HG03571 (cell line): ENCODE data around the gene VARS1.
"Not testable (repeated sequence)": the region's sequence is repeated elsewhere in the genome, so short reads cannot be mapped to it uniquely, and the experiment has no call there.

Experiments
- ATAC-seq: cut with Tn5 transposase; IDR thresholded peaks from one replicate; pipeline ENCODE4 v1.9.1; 2021; ENCODE audit not compliant: unreplicated experiment

Gene VARS1

DNA sequence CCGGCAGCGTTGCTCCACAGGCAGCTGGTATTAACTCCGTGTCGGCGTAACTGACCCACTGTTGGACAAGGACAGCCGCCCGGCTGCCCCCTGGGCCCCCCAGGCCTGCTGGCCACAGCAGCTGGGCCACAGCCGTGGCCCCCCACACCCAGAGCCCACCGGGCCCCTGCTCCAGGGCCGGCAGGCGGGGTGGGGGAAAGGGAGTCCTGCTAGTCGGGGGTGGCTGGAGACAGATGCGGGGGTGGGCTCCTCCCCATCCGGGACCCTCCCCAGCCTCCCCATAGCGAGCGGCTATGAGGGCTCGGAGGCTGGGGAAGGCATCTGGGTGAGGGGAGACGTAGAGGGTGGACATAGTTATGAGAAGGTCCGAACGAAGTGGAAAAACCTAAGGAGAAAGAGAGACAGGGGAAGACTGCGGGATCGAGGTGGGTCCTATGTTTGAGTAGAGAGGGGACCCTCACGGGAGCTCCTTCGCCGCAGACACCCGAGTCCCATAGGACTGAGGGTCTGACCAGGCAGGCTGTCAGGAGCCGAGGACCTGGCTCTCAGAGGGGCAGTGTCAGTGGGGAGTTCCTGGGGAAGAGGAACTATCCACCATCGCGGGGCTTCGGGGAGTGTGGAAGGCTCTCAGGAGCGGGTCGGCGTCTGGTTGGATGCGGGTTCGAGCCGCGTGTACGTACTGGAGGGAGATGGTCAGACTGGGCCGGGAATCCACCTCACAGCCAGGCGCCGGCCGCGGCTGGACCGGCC is 511 bp downstream of the VARS1 start:
- ATAC-seq, result peak; percentile 9

DNA sequence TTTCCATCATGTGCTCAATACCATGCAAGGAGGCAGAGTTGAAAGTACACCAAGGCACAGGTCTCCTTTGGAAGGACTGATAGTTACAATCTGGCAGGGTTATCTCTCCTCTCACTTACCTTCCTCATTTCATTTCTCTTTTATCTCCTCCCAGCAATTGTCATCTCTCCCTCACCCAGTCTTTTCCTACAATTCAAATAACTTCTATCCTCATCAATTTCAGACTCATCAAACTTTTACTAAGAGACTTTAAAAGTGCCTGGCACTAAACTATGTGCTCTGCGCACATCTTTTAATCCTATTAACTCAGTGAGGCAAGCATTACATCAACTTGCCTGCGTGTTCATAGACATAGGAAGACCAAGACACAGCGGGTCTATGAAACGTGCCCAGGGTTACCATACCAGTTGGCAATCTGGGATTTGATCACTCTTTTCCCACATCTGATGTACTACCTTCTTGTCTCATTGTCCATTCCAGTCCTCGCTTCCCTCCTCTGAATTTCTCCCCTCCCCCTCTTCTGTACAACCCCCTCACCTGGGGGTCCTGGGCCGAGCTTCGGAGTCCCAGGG is 1.2 kb downstream of the VARS1 start:
- no peak for ATAC-seq

DNA sequence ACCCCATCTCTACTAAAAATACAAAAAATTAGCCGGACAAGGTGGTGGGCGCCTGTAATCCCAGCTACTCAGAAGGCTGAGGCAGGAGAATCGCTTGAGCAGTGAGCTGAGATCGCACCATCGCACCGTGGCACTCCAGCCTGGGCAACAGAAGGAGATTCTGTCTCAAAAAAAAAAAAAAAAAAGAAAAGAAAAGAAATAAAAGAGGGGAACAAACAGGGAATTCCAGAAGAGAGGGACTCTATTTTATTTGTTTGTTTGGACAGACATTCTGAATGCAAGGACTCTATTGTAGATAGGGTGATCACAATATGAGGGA is 1.7 kb downstream of the VARS1 start:
- ATAC-seq, result not testable (repeated sequence)

DNA sequence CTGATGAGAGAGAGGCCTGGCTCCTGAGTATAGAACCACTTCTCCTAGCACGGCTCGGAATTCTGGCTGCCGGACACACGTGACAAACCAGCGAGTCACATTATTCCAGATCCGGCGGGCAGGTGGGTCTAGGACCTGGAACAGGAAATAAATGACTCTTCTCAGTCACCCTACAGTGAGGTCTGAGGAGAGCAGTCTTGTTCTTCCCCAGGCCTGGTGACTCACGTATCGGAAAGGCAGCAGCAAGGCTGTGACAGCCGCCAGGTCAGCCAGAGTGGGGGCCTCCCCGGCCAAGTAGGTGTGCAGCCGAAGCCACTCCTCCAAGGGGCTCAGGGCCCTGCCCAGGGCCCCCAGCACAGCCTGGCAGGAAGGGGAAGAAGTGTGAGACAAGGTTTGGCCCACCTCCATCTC is 2.8 kb downstream of the VARS1 start:
- ATAC-seq, result no peak

DNA sequence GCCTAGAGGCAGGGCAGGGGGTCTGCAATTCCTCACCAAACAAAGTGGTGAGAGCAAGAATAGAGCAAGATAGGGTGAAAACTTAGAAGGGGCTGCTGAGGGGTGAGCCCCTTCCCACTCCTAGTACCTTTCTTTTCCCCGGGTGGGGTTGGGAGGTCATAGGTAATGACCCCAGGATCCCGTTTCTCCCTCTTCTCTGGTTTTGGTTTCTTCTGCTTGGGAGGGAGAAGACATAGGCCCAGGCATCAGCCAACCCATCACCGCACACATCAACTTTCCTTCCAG is 3.5 kb downstream of the VARS1 start:
- no peak for ATAC-seq

DNA sequence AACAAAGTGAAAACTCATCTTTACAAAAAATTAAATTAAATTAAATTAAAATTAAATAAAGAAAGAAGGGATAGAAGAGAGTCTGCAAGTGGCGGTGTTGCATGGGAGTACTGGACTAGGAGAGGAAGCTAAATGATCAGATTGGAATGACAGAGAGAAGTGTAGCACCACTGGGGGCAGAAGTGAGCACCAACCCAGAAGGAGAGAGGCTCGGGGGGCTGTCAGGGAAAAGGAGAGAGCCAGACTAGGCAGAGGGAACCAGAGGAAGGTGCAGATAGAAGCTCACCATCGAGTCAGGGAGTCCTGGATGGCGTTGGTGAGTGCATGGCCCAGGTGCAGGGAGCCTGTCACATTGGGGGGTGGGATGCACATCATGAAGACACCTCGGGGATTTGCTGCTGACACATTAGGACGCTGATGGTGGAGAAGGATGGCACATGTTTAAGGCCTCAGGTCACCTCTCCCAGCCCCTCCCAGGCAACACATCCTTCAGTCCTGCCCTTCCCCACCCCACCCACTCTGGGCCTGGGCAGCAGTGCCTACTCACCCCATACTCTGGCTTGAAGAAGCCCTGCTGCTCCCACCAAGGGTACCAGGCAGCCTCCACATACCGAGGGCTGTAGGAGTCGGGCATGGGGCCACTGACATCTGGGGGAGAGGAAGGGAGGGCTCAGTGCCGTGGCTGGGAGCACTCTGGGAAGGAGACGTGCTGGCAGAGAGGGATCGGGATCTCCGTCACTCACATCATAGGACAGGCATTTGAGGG is 4.0 kb downstream of the VARS1 start:
- no peak for ATAC-seq

DNA sequence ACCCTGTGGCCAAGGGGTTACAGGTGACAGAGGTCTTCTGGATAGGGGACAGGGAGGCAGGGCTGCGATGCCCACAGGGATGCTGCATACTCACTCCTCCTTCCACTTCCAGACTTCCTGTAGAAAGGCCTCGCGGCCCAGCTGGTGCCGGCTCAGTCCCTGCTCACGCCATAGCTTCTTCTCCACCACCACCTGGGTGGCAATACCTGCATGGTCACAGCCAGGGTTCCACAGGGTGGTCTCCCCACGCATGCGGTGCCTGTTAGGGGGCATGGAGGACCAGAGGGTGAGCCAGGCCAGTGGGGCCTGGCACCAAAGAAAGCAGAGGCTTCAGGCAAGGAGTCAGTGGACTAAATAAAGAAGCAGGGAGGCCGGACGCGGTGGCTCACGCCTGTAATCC is 10.1 kb downstream of the VARS1 start:
- no peak for ATAC-seq

DNA sequence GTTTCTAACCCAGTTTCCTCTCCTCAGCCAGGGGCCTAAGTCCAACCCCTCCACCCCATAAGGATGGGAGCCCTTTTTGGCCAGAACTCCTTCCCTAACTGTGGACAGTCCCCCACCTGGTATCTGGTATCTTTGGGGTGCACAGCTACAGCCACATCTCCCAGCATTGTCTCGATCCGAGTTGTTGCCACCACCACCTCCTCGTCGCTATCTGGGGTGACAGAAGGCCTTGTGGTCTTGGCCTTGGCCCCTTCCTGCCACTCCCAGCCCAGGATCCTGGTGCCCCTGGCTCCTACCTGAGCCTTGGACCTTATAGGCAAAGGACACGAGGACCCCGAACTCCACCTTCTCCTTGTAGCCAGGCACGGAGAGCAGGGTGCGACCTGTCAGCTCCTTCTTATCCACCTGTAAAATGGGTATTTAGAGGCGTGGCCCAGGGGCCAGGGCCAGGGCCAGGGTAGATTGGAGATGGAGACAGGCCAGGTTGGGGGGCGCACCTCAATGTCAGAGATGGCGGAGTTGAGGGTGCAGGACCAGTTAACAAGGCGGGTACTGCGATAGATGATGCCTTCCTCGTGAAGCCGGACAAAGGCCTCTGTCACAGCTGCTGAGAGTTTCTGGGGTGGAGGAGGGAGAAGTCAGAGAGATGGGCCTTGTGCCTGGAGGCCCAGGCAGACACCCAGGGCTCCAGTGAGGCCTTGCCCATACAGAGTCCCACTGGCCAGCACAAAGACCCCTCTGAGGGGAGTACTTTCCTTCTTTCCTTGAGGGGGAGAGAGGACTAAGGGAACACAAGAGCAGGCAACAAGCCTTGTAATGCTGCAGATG is 11.2 kb downstream of the VARS1 start:
- no peak for ATAC-seq

DNA sequence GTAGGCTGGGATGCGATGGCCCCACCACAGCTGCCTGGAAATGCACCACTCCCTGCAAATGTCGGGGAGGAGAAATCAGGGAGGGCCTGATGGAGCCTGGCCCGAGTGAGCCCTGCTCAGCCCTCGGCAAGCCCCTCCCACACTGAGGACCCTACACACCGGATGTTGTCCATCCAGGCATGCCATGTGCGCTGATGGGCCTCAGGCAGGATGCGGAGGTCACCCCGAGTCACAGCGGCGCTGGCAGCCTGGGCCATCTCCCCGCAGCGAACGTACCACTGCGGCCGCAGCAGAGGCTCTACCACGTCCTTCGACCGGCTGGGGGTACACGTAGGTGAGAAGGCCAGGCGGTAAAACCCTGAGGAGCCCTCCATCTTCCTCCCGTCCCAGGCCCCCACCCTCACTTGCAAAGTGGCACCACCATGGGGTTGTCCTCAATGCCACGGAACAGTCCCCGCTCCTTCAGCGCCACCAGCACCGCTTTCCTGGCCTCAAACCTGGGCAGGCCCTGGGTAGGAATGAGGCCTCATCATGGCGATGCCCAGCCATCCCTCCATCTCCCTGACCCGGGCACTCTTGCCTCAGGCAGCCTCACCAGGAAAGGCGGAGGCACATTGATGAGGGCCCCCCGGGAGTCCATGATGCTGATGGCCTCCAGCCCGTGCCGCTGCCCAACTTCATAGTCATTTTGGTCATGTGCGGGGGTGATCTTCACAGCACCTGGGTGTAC is 13.3 kb downstream of the VARS1 start:
- ATAC-seq, result no peak

DNA sequence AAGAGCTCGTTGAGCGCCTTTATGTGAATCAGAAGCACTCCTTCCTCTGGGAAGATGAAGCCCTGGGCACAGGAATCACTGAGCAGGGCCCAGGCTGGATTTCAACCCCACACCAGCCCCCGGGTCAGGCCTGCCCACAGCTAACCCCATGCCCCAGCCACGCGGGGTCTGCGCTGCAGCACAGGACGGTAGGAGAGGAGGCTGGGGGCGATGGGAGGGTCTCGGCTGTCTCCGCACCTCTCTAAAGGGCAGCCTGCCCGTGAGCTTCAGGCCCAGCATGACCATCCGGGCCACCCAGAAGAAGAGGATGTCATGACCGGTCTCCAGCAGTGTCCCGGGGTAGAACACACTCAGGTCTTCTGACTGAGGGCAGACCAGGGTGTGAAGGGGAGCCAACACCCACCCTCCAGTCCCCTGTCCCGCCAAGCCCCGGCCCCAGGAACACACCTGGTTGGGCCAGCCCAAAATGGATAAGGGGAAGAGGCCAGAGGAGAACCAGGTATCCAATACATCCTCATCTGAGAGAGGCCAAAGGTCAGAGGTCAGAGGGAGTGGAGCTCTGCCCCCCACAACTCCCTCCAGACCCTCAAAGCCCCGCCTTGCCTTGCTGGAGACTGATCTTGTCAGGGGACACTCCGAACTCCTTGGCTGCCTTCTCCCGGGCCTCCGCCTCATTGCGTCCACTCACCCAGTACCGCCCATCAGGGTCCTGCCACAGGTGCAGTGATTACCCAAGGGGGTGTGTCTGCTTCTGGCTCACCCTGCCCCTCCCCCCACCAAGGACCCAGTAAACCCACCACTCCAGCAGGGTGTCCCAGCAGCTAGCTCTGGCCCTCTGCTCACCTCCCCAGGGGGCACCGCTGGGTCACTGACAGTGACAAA is 14.1 kb downstream of the VARS1 start:
- ATAC-seq, result no peak

DNA sequence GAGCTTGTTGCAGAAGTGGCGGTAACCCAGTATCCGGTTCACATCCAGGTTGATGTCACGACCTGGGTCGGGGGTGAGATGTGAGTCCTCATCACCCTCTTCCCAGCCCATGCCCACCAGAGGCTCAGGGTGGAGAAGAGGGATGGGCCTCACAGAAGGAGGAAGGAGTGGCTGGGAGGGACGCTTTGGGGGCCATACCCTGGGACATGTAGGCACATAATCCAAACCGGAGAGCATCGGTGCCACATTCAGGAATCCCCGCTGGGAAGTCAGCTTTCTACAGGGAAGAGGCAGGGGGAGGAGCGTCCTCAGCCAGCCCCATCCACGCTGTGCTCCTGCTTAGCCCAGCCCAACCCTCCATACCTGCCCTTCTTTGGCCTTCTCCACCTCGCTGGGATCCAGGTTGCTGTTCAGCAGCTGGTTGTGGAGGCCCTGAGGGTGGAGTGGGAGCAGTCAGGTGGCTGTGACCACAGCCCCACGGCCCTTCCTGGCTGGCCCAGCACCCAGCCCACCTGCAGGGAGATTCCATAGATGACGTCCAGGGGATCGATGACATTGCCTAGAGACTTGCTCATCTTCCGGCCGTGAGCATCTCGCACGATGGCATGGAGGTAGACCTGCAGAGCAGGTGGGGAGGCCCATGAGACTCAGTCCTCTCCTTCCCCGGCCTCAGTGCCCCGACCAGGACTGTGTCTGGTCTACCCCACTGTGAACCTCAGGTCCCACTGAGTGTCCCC is 14.9 kb downstream of the VARS1 start:
- no peak for ATAC-seq

DNA sequence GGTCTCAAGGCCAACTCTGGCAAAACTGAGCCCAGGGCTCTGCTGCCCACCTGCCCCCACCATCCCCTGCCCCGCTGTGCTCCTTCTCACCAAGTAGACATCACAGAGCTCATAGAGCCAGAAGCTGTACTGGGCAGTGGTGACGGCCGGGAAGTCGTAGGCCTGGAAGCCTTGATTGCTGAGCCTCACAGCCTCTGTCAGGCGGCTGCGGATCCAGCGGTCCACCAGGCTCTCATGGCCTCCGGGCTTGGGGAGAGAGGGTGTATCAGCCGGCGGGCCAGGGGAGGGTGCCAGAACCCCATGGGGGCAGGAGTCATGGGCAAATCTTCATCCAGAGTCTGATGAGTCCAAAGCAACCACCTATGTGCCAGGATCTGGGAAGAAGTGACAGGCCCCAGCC is 15.6 kb downstream of the VARS1 start:
- no peak for ATAC-seq

DNA sequence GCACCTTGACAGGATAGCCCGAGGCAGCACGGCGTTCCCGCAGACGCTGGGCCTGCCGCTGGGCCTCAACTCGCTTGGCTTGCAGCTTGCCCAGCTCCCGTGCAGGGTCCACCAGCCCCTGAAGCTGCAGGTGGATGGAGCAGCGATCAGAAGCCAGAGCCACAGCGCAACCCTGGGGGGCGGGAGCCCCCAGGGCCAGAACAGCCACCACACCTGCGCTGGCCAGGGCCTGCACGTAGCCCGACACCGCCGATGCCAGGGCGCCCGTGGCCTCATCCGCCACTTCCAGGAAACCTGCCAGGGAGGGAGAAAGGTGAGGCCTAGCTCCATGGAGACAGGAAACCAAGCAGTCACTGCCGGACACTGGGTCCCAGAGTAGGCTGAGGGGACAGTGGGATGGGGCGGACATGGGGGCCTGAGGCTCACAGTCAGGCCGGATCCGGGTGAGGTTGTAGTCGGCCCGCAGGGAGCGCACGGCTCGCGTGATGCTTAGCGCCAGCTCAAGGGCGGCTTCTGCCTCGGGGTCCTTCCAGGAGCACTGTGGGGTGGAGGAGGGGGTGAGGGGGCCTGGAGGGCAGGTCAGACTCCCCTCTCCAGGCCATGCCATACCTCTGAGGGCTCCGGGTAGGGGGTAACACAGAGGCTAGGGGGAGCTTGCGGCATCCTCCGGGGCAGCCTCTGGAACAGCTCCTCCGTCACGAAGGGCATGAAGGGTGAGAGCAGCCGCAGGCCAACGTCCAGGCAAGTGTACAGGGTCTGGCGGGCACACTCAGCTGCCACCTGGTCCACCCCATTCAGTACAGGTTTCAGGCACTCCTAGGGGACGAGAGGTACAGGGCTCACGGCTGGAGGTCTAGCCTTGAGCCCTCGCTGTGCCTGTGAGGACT is 16.3 kb downstream of the VARS1 start:
- no peak for ATAC-seq

DNA sequence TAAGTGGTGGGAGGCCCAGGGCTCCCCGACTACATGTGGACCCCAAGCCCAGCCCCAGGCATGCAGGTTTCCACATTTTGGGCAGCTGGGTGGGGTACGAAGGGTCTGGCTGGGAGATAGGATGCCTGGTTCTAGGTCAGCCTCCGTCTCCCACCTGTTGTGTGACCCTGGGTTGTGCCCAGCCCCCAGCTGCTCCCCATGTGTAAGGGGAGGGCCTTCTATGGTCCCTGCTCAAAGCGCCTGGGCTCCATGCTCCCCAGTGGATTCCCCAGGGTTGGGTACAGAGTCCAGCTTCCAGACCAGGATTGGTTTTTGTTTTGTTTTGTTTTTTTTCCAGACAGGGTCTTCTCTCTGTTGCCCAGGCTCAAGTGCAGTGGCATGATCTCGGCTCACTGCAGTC is 17.4 kb downstream of the VARS1 start:
- ATAC-seq, result no peak

DNA sequence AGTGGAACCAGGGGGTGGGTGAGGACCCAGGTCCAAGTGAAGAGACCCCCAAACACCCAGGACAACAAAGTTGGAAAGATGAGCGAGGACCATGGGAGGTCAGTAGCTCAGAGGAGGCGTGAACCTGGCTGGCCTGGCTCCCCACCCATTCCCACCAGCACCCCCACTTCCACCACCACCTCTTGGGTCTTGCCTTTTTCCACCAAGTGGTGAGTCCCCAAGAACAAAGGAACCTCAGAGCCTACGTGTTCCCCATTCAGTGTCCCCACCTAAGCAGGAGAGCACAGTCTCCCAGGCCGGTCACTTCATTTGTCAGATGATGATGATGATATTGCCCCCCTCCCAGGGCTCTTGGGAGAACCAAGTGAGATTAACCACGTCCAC is 17.9 kb downstream of the VARS1 start:
- ATAC-seq, result no peak

DNA sequence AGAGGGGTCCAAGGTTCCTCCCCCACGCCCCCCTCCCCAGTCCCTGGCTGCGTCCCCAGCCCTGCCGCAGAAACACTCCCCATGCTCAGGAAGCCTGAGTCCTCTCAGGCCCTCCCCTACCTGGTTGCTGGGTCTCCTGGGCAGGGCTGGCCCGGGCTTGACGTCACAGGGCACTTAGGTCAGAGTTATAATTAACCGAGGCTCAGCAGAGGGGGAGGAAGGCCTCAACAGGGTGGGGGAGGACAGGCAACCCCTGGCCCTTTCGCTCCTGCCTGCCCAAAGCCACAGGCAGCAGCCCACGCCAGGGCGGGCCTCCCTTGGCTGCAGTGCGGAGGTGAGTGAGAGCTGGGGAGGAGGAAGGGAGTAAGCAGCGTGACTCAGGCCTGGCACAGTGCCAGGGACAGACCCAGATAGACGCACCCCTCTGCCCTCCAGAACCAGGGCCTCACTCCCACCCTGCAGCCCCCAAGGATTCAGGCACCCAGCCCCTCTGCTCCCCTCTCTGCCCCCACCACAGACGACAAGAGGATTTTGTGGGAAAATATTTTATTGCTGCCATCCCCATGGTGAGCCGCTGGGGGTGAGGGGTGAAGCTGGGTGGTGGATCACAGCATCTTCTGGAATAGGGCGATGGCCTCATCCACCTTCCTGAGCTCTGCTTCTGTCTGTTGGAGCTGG is 18.4 kb downstream of the VARS1 start, which contains the start of gene VWA7:
VWA7 (minus strand) TSS at position 340 of the 678 bp plus-strand sequence. CDS start 549 bp downstream, outside the sequence.
- no peak for ATAC-seq

DNA sequence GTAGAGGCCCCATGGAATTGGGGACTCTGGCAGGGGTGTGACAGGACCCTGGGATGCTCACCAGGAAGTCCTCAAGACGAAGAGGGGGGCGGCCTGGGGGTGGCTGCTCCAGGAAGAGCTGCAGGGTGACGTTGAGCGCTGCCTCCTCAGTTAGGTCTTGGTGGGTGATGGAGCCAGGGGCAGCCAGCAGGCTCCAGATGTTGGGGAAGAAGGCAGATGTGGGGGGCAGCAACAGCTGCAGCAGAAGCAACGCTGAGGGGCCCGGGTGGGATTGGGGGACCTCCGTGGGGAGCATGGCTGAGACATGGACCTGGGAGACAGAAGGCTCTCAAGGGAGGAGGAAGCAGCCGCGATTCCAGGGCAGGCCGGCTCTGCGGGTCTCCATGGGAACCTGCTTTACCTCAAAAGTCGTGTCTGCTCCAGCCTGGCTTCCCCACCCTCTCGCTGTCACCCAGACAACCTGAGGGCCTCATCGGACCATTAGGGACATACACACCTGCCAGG is 19.0 kb downstream of the VARS1 start:
- no peak for ATAC-seq
